ENCODE data around the gene GPR52.

The GPR52 gene

DNA sequence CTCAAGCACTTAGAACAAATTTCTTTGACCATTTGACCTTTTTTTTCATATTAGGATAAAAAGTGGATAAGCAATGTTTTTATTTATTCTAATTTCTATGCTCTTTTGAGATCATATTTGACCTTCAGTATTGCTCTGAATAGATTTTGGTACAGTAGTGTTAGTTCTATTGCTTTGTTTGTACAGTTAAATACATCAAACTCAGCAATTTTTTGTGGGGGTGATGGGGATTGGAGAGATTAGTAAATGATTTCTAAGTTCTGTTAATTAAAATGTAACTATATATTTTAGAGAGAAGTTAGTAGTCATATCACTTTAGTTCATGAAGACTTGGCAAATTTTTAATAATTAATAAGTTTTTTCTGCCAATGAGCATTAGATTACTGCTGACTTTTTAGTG is 2.4 kb upstream of the GPR52 start:
- no peak overlapping the region for H3K27ac ChIP-seq
- TF ChIP-seq, protein P1, sequence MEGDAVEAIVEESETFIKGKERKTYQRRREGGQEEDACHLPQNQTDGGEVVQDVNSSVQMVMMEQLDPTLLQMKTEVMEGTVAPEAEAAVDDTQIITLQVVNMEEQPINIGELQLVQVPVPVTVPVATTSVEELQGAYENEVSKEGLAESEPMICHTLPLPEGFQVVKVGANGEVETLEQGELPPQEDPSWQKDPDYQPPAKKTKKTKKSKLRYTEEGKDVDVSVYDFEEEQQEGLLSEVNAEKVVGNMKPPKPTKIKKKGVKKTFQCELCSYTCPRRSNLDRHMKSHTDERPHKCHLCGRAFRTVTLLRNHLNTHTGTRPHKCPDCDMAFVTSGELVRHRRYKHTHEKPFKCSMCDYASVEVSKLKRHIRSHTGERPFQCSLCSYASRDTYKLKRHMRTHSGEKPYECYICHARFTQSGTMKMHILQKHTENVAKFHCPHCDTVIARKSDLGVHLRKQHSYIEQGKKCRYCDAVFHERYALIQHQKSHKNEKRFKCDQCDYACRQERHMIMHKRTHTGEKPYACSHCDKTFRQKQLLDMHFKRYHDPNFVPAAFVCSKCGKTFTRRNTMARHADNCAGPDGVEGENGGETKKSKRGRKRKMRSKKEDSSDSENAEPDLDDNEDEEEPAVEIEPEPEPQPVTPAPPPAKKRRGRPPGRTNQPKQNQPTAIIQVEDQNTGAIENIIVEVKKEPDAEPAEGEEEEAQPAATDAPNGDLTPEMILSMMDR (IDR thresholded peaks at IDR 0.05; ENCODE audit: low read depth, low read length, missing control alignments), result no peak
- H3K4me3 ChIP-seq (ENCODE audit: low read depth, low read length), result no peak overlapping the region
- H3K27me3 ChIP-seq (replicated peaks), result no peaks in the 10 kb centered on the region
- H3K36me3 ChIP-seq (replicated peaks), result no peaks in the 10 kb centered on the region
- in situ Hi-C loops (cut with HindIII; ENCODE audit: low pct_ligation_motif_present, low sequenced_read_pairs), result no loop called here
- no peak for DNase-seq

DNA sequence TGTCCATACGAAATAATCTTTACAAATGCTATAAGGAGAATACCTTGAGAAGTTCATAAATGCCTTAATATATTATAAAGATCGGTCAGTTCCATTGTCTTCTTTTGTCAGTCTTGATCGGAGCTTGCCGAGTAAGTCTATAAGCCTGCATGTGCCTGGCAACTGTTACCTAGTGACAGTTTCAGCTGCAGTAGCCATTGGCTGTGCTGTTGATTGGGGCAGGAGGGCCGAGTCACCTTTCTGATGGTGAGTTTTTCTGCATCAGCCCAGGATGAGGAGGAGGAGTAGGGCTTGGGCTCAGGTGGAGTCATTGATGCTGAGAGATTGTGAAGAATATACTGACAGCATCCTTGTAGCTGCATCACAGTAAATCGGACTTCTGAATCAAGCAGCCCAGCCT is 1.9 kb upstream of the GPR52 start:
- in situ Hi-C loops (cut with HindIII; ENCODE audit: low pct_ligation_motif_present, low sequenced_read_pairs), result no loop called here
- no peaks in the 10 kb centered on the region for H3K36me3 ChIP-seq (replicated peaks)
- H3K27me3 ChIP-seq (replicated peaks), result no peaks in the 10 kb centered on the region
- DNase-seq, result no peak
- TF ChIP-seq, protein P1 (IDR thresholded peaks at IDR 0.05; ENCODE audit: low read depth, low read length, missing control alignments), result no peak
- no peak overlapping the region for H3K27ac ChIP-seq
- H3K4me3 ChIP-seq (ENCODE audit: low read depth, low read length), result no peak overlapping the region

DNA sequence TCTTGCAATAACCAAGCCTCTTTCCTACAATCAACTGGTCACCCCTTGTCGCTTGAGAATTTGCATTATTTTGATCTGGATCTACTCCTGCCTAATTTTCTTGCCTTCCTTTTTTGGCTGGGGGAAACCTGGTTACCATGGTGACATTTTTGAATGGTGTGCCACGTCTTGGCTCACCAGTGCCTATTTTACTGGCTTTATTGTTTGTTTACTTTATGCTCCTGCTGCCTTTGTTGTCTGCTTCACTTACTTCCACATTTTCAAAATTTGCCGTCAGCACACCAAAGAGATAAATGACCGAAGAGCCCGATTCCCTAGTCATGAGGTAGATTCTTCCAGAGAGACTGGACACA is 743 bp downstream of the GPR52 start:
- Histone ChIP-seq H3K36me3 (replicated peaks) (no peaks in the 10 kb centered on the region), H3K27ac (no peak overlapping the region), H3K27me3 (replicated peaks) (no peaks in the 10 kb centered on the region), H3K4me3 (ENCODE audit: low read depth, low read length) (no peak overlapping the region)
- in situ Hi-C loops (cut with HindIII; ENCODE audit: low pct_ligation_motif_present, low sequenced_read_pairs), result no loop called here
- no peak for DNase-seq
- TF ChIP-seq, protein P1 (IDR thresholded peaks at IDR 0.05; ENCODE audit: low read depth, low read length, missing control alignments), result no peak

DNA sequence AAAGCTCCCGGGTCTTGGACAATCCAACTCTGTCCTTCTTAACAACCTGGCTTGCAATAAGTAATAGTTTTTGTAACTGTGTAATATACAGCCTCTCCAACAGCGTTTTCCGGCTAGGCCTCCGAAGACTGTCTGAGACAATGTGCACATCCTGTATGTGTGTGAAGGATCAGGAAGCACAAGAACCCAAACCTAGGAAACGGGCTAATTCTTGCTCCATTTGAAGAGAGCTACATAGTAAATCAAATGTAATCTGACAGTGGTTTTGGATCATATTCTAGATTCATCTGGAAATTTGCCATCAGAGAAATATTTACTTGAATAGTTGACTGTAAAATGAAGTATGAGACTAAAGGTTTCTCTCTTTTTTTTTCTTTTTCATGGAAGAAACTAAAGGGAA is 1.2 kb downstream of the GPR52 start:
- in situ Hi-C loops (cut with HindIII; ENCODE audit: low pct_ligation_motif_present, low sequenced_read_pairs), result no loop called here
- no peaks in the 10 kb centered on the region for H3K36me3 ChIP-seq (replicated peaks)
- TF ChIP-seq, protein P1 (IDR thresholded peaks at IDR 0.05; ENCODE audit: low read depth, low read length, missing control alignments), result no peak
- DNase-seq, result no peak
- no peak overlapping the region for H3K27ac ChIP-seq
- no peak overlapping the region for H3K4me3 ChIP-seq (ENCODE audit: low read depth, low read length)
- H3K27me3 ChIP-seq (replicated peaks), result no peaks in the 10 kb centered on the region

DNA sequence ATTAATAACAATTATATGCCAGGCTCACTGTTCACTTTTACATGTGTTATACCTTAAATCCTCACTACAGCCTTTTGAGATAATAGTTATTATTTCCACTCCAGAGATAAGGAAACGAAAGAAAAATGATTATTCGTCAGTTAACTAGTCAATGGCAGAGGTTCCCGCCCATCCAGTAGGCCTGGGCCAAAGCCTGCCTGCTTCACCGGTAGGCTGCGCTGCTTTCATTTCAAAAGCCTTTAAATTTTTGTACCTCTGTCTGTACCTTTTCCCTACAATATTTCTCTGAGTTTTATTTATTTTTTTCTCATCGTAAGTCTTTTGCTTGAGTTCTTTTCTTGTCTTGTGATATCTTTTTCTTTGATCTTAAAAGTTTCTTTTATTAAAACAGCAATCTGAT is 3.6 kb downstream of the GPR52 start:
- H3K27ac ChIP-seq, result no peak overlapping the region
- in situ Hi-C loops (cut with HindIII; ENCODE audit: low pct_ligation_motif_present, low sequenced_read_pairs), result no loop called here

DNA sequence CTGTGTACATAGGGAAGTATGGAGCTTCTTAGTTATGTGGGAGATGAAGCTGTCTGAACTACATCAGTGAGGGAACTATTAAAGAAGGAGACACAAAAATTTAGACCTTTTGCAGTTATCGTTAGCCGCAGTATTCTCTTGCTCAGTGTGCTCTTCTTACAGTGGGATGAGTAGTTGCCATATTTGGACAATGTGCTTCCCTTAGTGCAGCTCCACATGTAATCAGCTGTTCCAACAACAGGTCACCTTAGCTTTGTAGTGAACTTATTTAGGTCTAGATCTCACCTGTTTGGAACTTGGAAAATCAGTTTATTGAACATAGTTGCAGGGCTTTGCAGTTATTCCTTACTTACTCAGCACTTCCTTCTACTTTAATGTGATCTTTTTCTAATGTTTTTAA is 18.1 kb downstream of the GPR52 start:
- H3K36me3 ChIP-seq (replicated peaks), result no peaks in the 10 kb centered on the region
- no peak overlapping the region for H3K27ac ChIP-seq
- DNase-seq, result no peak
- H3K4me3 ChIP-seq (ENCODE audit: low read depth, low read length), result no peak overlapping the region
- no peaks in the 10 kb centered on the region for H3K27me3 ChIP-seq (replicated peaks)
- in situ Hi-C loops (cut with HindIII; ENCODE audit: low pct_ligation_motif_present, low sequenced_read_pairs), result no loop called here
- TF ChIP-seq, protein P1 (IDR thresholded peaks at IDR 0.05; ENCODE audit: low read depth, low read length, missing control alignments), result no peak

More for the DNA sequence above, 3.6 kb downstream of the GPR52 start:
- DNase-seq, result no peak
- Histone ChIP-seq H3K27me3 (replicated peaks) (no peaks in the 10 kb centered on the region), H3K4me3 (ENCODE audit: low read depth, low read length) (no peak overlapping the region), H3K36me3 (replicated peaks) (no peaks in the 10 kb centered on the region)
- TF ChIP-seq, protein P1 (IDR thresholded peaks at IDR 0.05; ENCODE audit: low read depth, low read length, missing control alignments), result no peak

Data from brain microvascular endothelial cell (primary cell).